ENCODE data around the gene RPL29.

- TF ChIP-seq CTCF (IDR thresholded peaks at IDR 0.05) (no peak), ZFX (IDR thresholded peaks at IDR 0.05; ENCODE audit: borderline replicate concordance) (no peak)
Observed at GRCh38 chr3:51948016-51948580, 47.6 kb downstream of the RPL29 start.

Data from 22Rv1 (cell line).